Adrenal gland (tissue), 12 donors: ENCODE data around the gene TSPAN4. TPM values are rescaled to one million over a fixed set of nuclear protein-coding genes. Genes with fewer than 3 reads are reported as not detected.
A peak's percentile ranks its signal among the peaks of the same experiment; 100 is the strongest.

Source experiments
- DNase-seq, 7 donors: peaks; one replicate each; pipeline ENCODE4 v3.0.0-alpha.2; 2019 to 2020
- H3K27ac ChIP-seq, 5 donors: fragments of 200-600 bp; sonication (generic) in 4 of 5; 1 replicate in 3 of 5; 2 replicates in 2 of 5; pipeline versions ENCODE4 v1.5.1 to v1.8.0; 2016 to 2020; ENCODE audit warnings: mild to moderate bottlenecking in 1 of 5
- H3K27me3 ChIP-seq: fragments of 200-600 bp; 2 replicates; pipeline ENCODE4 v1.8.0; 2021
- H3K36me3 ChIP-seq, 2 donors: fragments of 200-600 bp; replicated peaks in 1 of 2; 1 replicate in 1 of 2; 2 replicates in 1 of 2; pipeline versions ENCODE4 v1.5.1 to v1.8.0; 2018 to 2022
- H3K4me1 ChIP-seq, 2 donors: fragments of 200-600 bp; replicated peaks in 1 of 2; 1 replicate in 1 of 2; 2 replicates in 1 of 2; pipeline versions ENCODE4 v1.5.1 to v1.8.0; 2018 to 2021
- H3K4me3 ChIP-seq, 4 donors: fragments of 200-600 bp; sonication (generic) in 3 of 4; one replicate each; pipeline ENCODE4 v1.5.1; 2016 to 2018
- H3K9me3 ChIP-seq, 3 donors: fragments of 200-600 bp; sonication (generic) in 1 of 3; replicated peaks in 1 of 3; 1 replicate in 2 of 3; 2 replicates in 1 of 3; pipeline versions ENCODE4 v1.5.1 to v1.8.0; 2016 to 2021
- POLR2A ChIP-seq, 2 donors: fragments of 450-650 bp; IDR thresholded peaks; one replicate each; pipeline ENCODE4 v1.6.1; 2017; ENCODE audit warnings: antibody characterized with exemption in 2 of 2, mild to moderate bottlenecking in 2 of 2, moderate library complexity in 1 of 2
- whole genome bisulfite sequencing, 4 donors: extraction: QIAGEN DNeasy Blood & Tissue Kit in 2 of 4; methylation state at CpG; one replicate each; pipeline versions ENCODE4 v1.1.5 to v1.1.7; 2013 to 2017; 5-methylcytosine and 5-hydroxymethylcytosine counted together
- intact Hi-C, 2 donors: fragments of 100-400 bp; cut with DNase I; formaldehyde crosslinking; loops; one replicate each; pipeline versions ENCODE4 v1.14.1 to v1.15.0; 2022 to 2023
- polyA plus RNA-seq, 3 donors: library from polyadenylated mRNA; stranded (reverse); fragments of 200-250 nt in 2 of 3; fragments of 350-450 nt in 1 of 3; fragmentation: Illumina TruSeq in 1 of 3; extraction: RNeasy Lipid Tissue Mini Kit (QIAGEN cat#74804) in 1 of 3; gene quantifications; one replicate each; pipeline ENCODE4 v1.2.3, GENCODE V29; 2013 to 2014
- total RNA-seq, 9 donors: library from RNA; depleted of rRNA in 4 of 9; stranded (reverse); fragments of >200 nt in 4 of 9; fragments of 120-200 nt in 1 of 9; fragmentation: NEBNext Ultra II Directional in 1 of 9; extraction: Animal tissue kit (Norgen Biotek cat#: 25700) in 1 of 9; gene quantifications; one replicate each; pipeline versions ENCODE4 v1.1.0 to v1.2.4, GENCODE V29; 2013 to 2023
- TF ChIP-seq, protein P1 (sequence below), 6 experiments: fragments of 450-650 bp in 4 of 6; fragments of 200-600 bp in 2 of 6; sonication (generic) in 1 of 6; IDR thresholded peaks; 1 replicate in 5 of 6; 2 replicates in 1 of 6; pipeline versions ENCODE4 v1.5.1 to v1.8.0; 2016 to 2021; ENCODE audit warnings: antibody characterized with exemption in 6 of 6, mild to moderate bottlenecking in 2 of 6, moderate library complexity in 1 of 6
- donor health status: healthy with polysubstance abuse.
- donor health status: Bipolar disorder and iron deficiency.
- donor health status: DM: yes; HTN: yes; CAD: no.
- donor health status: DM: no; HTN: no; CAD: no.
- donor health status: DM: no; HTN: no; CAD: no.
- donor health status: DM: yes; HTN: yes; CAD: no.

Gene TSPAN4
- total and polyA plus RNA-seq, 12 donors = 5.2 to 207 (median 53.5) TPM

DNA sequence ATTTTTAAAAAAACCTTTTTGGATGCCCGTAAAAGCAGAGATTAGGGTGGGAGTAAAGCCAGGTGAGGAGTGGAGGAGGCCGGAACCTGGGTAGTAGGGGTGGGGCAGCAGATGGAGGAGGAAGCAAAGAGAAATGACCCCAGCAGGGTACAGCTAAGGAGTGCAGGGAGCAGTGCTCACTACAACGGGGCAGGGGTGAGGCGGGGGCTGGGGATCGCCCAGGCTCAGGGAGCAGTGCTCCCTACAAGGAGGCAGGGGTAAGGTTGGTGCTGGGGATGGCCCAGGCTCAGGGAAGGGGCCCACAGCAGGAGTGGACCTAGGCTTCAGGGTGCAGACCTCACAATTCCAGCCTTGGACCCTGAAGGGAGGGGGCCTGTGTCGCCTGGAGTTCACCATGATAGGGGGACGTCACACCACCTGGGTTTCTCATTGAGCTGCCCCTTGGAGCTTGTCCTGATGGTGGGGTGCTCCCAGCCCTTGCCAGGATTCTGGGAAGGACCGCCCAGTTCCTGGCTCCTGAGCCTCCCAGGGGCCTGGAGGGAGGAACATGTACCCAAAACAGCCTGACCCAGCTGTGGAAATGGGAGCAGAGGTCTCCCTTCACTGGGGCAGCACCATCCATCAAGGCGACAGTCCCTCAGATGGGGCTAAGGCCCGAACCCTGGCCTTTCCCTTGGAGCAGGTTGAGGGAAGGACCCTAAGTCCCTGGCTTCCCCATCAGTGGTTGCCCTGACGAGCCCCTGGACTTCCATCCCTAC, 26.8 kb upstream of the TSPAN4 start:
- H3K4me3 ChIP-seq = no peak overlapping the region
- H3K36me3 ChIP-seq = peaks cover 0 to 26% of the 10 kb centered on the region in 2 donors
- DNase-seq = no peak
- WGBS, 4 donors = 81 to 89% (median 87%) methylated on average over 9 to 11 of the region's 11 CpGs
- TF ChIP-seq, protein P1, sequence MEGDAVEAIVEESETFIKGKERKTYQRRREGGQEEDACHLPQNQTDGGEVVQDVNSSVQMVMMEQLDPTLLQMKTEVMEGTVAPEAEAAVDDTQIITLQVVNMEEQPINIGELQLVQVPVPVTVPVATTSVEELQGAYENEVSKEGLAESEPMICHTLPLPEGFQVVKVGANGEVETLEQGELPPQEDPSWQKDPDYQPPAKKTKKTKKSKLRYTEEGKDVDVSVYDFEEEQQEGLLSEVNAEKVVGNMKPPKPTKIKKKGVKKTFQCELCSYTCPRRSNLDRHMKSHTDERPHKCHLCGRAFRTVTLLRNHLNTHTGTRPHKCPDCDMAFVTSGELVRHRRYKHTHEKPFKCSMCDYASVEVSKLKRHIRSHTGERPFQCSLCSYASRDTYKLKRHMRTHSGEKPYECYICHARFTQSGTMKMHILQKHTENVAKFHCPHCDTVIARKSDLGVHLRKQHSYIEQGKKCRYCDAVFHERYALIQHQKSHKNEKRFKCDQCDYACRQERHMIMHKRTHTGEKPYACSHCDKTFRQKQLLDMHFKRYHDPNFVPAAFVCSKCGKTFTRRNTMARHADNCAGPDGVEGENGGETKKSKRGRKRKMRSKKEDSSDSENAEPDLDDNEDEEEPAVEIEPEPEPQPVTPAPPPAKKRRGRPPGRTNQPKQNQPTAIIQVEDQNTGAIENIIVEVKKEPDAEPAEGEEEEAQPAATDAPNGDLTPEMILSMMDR (IDR thresholded peaks at IDR 0.05) = no peak
- no peak for TF ChIP-seq POLR2A (IDR thresholded peaks at IDR 0.05)
- peaks cover 20 to 25% of the 10 kb centered on the region in 2 donors for H3K4me1 ChIP-seq
- no peak overlapping the region for H3K27ac ChIP-seq
- no peaks in the 10 kb centered on the region for H3K9me3 ChIP-seq
- intact Hi-C loops = no loop called here
- H3K27me3 ChIP-seq = no peaks in the 10 kb centered on the region

GRCh38 chr11:816433-816779, 26.2 kb upstream of the TSPAN4 start:
- no peak overlapping the region for H3K27ac ChIP-seq
- WGBS, 4 donors = 84 to 88% (median 86%) methylated on average over 8 to 11 of the region's 11 CpGs
- H3K27me3 ChIP-seq = no peaks in the 10 kb centered on the region
- TF ChIP-seq POLR2A (IDR thresholded peaks at IDR 0.05) = no peak
- TF ChIP-seq, protein P1 (IDR thresholded peaks at IDR 0.05) = no peak
- no peak for DNase-seq
- H3K4me1 ChIP-seq = peaks cover 20 to 25% of the 10 kb centered on the region in 2 donors
- intact Hi-C loops = no loop called here
- no peak overlapping the region for H3K4me3 ChIP-seq
- H3K9me3 ChIP-seq = no peaks in the 10 kb centered on the region
- peaks cover 0 to 24% of the 10 kb centered on the region in 2 donors for H3K36me3 ChIP-seq

GRCh38 chr11:818396-819128, 24.1 kb upstream of the TSPAN4 start, which contains the start of gene PNPLA2:
Gene PNPLA2 (plus strand): TSS chr11:818914. CDS start chr11:819719, 805 bp downstream.
- no peaks in the 10 kb centered on the region for H3K27me3 ChIP-seq
- H3K27ac ChIP-seq = peak within 1 kb of the TSS; percentile 71 to 98 (median 96)
- WGBS, 4 donors = 15 to 35% (median 17%) methylated on average over 10 to 20 of the region's 20 CpGs
- peak in 4 of 7 donors; percentile 39 to 68 (median 58) for DNase-seq
- H3K4me3 ChIP-seq = peak within 1 kb of the TSS; percentile 59 to 98 (median 84)
- intact Hi-C loops = no loop called here
- TF ChIP-seq, protein P1 (IDR thresholded peaks at IDR 0.05) = no peak
- TF ChIP-seq POLR2A (IDR thresholded peaks at IDR 0.05) = peak in 1 of 2 donors; percentile 15
- peaks cover 0 to 14% of the 10 kb centered on the region in 2 donors for H3K36me3 ChIP-seq
- H3K9me3 ChIP-seq = no peaks in the 10 kb centered on the region
- peaks cover 31 to 34% of the 10 kb centered on the region in 2 donors for H3K4me1 ChIP-seq
